ENCODE results near the gene GNG2.

The GNG2 gene

DNA sequence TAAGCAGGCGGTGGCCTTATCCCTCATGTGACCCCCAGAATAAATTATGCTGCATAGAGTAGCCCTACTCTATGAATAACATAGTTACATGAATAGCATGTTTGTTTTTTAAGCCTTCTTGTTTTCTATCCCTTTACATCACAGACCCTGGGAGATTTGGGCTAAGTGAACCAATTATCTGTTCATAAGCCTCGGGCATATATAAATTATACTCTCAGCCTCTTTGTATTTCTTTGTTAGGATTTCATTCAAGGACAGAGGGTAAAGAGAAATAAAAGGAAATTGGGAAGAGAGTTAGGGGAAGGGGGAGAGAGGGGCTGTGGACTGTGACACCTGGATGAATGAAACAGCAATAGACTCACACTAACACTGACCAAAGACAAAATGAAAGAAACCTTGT lies 93.6 kb downstream of the GNG2 start:
- Histone ChIP-seq H3K27ac (ENCODE audit: low read depth, low read length) (no peak overlapping the region), H3K9me3 (ENCODE audit: low read length) (no peaks in the 10 kb centered on the region), H3K9ac (ENCODE audit: low read length) (no peak overlapping the region), H3K27me3 (ENCODE audit: control insufficient read depth in 1 of 2, insufficient read depth in 2 of 2, low read length in 2 of 2) (no peaks in the 10 kb centered on the region), H3K4me1 (ENCODE audit: insufficient read depth, low read length) (no peaks in the 10 kb centered on the region), H3K36me3 (ENCODE audit: insufficient read depth, low read length) (peaks cover 25% of the 10 kb centered on the region), H3K4me3 (ENCODE audit: low read depth in 1 of 2, low read length in 2 of 2) (no peak overlapping the region)

DNA sequence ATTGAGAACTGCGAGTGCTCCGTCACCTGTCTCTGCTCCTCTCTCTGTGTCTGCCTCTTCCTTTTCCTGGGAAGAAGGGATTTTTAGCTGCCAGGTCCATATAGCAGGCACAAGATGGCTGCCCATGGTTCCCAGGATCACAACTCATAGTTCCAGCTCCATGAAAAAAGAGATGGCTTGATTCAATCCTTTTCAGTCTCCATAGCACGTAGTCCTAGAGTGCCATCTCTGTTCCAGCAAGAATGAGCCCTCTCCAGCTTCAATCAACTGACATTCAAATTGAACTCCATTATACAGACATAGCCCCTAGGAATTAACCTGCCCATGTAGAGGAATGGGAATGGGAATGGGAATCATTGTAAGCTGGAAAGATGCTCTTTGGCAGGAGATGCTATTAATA lies 94.2 kb downstream of the GNG2 start:
- Histone ChIP-seq H3K4me3 (ENCODE audit: low read depth in 1 of 2, low read length in 2 of 2) (no peak overlapping the region), H3K27ac (ENCODE audit: low read depth, low read length) (no peak overlapping the region), H3K4me1 (ENCODE audit: insufficient read depth, low read length) (no peaks in the 10 kb centered on the region), H3K36me3 (ENCODE audit: insufficient read depth, low read length) (peaks cover 25% of the 10 kb centered on the region), H3K9ac (ENCODE audit: low read length) (no peak overlapping the region), H3K9me3 (ENCODE audit: low read length) (no peaks in the 10 kb centered on the region), H3K27me3 (ENCODE audit: control insufficient read depth in 1 of 2, insufficient read depth in 2 of 2, low read length in 2 of 2) (no peaks in the 10 kb centered on the region)

DNA sequence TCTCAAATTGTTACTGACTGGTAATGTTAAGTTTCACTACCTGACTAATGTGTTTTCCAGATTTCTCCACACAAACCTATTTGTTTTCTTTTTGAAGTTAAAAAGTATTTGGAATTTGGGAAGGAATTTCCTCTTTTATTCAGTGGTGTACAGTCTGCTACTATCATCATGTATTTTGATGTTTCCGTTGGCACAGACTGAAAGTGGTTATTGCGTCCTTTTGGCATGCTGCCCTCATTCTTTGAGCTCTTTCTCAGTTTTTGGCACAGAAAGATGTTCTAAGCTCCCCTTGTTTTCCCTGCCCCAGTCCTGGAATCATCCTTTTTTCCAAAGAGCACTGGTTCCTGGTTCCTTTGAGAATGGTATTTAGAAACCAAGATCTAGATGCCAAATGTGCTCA lies 97.5 kb downstream of the GNG2 start:
- Histone ChIP-seq H3K9me3 (ENCODE audit: low read length) (no peaks in the 10 kb centered on the region), H3K4me3 (ENCODE audit: low read depth in 1 of 2, low read length in 2 of 2) (no peak overlapping the region), H3K27ac (ENCODE audit: low read depth, low read length) (no peak overlapping the region), H3K27me3 (ENCODE audit: control insufficient read depth in 1 of 2, insufficient read depth in 2 of 2, low read length in 2 of 2) (no peaks in the 10 kb centered on the region), H3K4me1 (ENCODE audit: insufficient read depth, low read length) (peaks cover 3% of the 10 kb centered on the region), H3K36me3 (ENCODE audit: insufficient read depth, low read length) (peaks cover 16% of the 10 kb centered on the region), H3K9ac (ENCODE audit: low read length) (no peak overlapping the region)

DNA sequence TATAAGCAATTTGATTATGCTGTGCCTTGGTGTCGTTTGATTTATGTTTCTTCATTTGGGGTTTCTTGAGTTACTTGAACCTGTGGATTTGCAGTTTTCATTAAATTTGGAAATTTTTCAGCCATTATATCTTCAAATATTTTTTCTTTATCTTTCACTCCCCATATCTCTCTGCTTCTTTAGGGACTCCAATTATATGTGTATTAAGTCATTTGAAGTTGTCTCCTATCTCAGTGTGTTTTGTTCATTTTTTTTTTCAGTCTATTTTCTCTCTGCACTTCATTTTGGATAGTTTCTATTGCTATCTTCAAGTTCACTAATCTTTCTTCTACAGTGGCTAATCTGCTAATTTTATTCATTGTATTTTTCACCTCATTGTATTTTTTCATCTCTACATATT lies 99.5 kb downstream of the GNG2 start:
- H3K9ac ChIP-seq (ENCODE audit: low read length), result no peak overlapping the region
- H3K9me3 ChIP-seq (ENCODE audit: low read length), result no peaks in the 10 kb centered on the region
- no peaks in the 10 kb centered on the region for H3K27me3 ChIP-seq (ENCODE audit: control insufficient read depth in 1 of 2, insufficient read depth in 2 of 2, low read length in 2 of 2)
- no peak overlapping the region for H3K4me3 ChIP-seq (ENCODE audit: low read depth in 1 of 2, low read length in 2 of 2)
- H3K36me3 ChIP-seq (ENCODE audit: insufficient read depth, low read length), result peaks cover 10% of the 10 kb centered on the region
- no peak overlapping the region for H3K27ac ChIP-seq (ENCODE audit: low read depth, low read length)
- H3K4me1 ChIP-seq (ENCODE audit: insufficient read depth, low read length), result peaks cover 12% of the 10 kb centered on the region

DNA sequence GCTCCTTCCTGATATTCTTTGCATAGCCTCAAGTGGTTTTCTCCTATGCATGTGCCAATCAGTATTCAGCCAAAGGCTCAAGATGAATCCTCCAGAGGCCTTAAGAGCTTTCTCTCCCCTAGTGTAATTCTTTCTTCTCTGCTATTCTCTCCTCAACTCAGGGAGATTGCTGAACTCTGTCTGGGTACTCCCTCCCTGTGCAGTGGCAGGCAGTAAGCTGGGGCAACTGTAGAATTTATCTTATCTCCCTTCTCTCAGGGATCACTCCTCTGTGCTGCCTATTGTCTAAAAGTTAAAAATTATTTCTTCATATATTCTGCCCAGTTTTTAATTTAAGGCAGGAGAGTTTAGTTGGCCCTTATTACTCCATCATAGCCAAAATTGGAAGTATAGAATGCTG lies 100.5 kb downstream of the GNG2 start:
- no peaks in the 10 kb centered on the region for H3K27me3 ChIP-seq (ENCODE audit: control insufficient read depth in 1 of 2, insufficient read depth in 2 of 2, low read length in 2 of 2)
- no peaks in the 10 kb centered on the region for H3K9me3 ChIP-seq (ENCODE audit: low read length)
- H3K4me3 ChIP-seq (ENCODE audit: low read depth in 1 of 2, low read length in 2 of 2), result no peak overlapping the region
- no peak overlapping the region for H3K27ac ChIP-seq (ENCODE audit: low read depth, low read length)
- H3K36me3 ChIP-seq (ENCODE audit: insufficient read depth, low read length), result peaks cover 10% of the 10 kb centered on the region
- peaks cover 12% of the 10 kb centered on the region for H3K4me1 ChIP-seq (ENCODE audit: insufficient read depth, low read length)
- no peak overlapping the region for H3K9ac ChIP-seq (ENCODE audit: low read length)

DNA sequence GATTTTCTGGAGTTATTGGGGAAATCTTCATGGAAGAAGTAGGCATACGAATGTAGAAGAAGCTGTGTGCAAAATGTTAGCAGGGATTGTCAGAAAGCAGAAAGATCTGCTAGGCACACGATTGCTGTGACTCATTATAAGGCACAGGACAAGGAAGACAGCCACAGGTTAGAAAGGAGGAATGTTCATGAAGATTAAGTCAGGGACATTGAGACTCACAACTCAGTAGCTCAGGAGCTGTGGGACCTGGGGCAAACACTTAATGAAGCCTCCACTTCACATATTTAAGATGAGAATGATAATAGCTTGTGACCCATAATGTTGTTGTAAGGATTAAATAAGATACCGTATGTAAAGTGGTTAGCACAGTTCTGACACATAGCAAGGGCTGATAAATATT lies 102.3 kb downstream of the GNG2 start:
- Histone ChIP-seq H3K27me3 (ENCODE audit: control insufficient read depth in 1 of 2, insufficient read depth in 2 of 2, low read length in 2 of 2) (no peaks in the 10 kb centered on the region), H3K36me3 (ENCODE audit: insufficient read depth, low read length) (peaks cover 10% of the 10 kb centered on the region), H3K9ac (ENCODE audit: low read length) (no peak overlapping the region), H3K4me3 (ENCODE audit: low read depth in 1 of 2, low read length in 2 of 2) (no peak overlapping the region), H3K27ac (ENCODE audit: low read depth, low read length) (no peak overlapping the region), H3K9me3 (ENCODE audit: low read length) (no peaks in the 10 kb centered on the region), H3K4me1 (ENCODE audit: insufficient read depth, low read length) (peaks cover 12% of the 10 kb centered on the region)

DNA sequence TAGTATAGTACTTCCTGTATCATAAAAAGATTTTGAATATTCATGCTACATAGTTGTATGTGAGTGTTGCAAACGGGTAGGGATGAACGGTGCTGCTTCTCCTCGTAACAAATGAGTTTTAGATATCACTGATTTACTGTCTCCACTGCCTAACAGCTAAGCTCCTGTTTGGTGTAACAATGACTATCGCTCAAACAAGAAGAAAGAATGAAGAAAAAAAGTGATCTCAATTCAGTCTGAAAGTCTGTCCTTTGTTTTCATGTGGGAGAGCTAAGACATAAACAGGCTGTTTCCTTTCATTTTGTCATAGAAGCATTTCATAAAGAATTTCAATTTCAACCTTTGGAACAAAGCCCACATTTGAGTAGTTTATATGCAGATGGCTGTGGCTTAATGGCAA lies 102.9 kb downstream of the GNG2 start:
- Histone ChIP-seq H3K4me3 (ENCODE audit: low read depth in 1 of 2, low read length in 2 of 2) (peak overlapping the region in 1 of 2 donors; percentile 36), H3K9me3 (ENCODE audit: low read length) (no peaks in the 10 kb centered on the region), H3K4me1 (ENCODE audit: insufficient read depth, low read length) (peaks cover 12% of the 10 kb centered on the region), H3K27me3 (ENCODE audit: control insufficient read depth in 1 of 2, insufficient read depth in 2 of 2, low read length in 2 of 2) (no peaks in the 10 kb centered on the region), H3K36me3 (ENCODE audit: insufficient read depth, low read length) (peaks cover 8% of the 10 kb centered on the region), H3K9ac (ENCODE audit: low read length) (no peak overlapping the region), H3K27ac (ENCODE audit: low read depth, low read length) (no peak overlapping the region)

DNA sequence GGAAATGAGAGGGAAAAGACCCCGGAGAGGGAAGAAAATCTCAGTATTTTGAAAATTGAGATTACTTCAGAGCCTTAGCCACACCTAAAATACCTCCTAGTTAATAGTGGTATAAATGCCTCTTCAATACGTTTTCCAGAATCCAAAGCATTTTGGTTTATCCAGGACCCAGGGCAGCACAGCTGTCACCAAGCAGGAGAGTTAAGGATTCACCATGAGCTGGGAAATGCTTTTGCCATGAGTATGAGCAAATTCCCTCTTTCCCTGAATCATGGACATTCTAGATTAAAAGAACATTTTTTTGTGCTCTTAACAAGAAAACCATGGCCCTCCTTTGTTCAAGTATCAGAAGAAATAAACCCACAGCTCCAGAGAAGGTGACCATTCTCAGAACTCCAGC lies 107.1 kb downstream of the GNG2 start:
- no peak overlapping the region for H3K9ac ChIP-seq (ENCODE audit: low read length)
- H3K9me3 ChIP-seq (ENCODE audit: low read length), result no peaks in the 10 kb centered on the region
- H3K27me3 ChIP-seq (ENCODE audit: control insufficient read depth in 1 of 2, insufficient read depth in 2 of 2, low read length in 2 of 2), result no peaks in the 10 kb centered on the region
- H3K36me3 ChIP-seq (ENCODE audit: insufficient read depth, low read length), result no peaks in the 10 kb centered on the region
- H3K4me3 ChIP-seq (ENCODE audit: low read depth in 1 of 2, low read length in 2 of 2), result no peak overlapping the region
- H3K27ac ChIP-seq (ENCODE audit: low read depth, low read length), result no peak overlapping the region
- peaks cover 9% of the 10 kb centered on the region for H3K4me1 ChIP-seq (ENCODE audit: insufficient read depth, low read length)

DNA sequence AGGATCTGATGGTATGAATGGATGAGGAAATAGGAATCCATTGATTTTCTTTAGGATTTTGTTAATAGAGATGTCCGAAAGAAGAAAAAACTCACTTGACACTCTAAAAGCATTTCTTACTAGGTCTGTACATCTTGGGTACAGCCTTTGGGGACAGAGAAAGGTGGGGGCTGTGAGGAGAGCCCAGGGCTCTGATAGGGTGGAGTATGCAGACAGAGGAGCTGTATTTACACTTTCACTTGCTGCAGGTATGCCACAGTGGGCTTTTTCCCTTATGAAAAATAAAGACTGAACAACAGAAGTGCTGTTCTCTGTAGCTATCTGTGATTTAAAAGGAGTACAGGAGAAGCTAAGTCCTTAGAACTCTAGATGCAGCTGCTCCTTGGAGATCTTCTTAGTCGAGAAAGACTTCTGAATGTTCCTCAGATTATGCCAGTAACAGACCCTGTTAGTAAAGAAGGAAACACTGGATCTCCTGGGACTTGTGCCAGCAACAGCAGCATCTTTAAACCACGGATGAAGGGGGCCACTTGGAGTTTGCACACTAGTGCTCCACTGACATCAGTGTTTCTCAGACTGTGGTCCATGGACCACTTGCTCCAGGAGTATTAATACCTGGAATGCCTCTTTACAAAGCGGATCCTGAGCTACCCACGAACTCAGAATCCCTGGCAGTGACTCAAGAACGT lies 109.6 kb downstream of the GNG2 start:
- Histone ChIP-seq H3K27me3 (ENCODE audit: control insufficient read depth in 1 of 2, insufficient read depth in 2 of 2, low read length in 2 of 2) (no peaks in the 10 kb centered on the region), H3K9ac (ENCODE audit: low read length) (no peak overlapping the region), H3K36me3 (ENCODE audit: insufficient read depth, low read length) (no peaks in the 10 kb centered on the region), H3K9me3 (ENCODE audit: low read length) (no peaks in the 10 kb centered on the region), H3K4me1 (ENCODE audit: insufficient read depth, low read length) (no peaks in the 10 kb centered on the region), H3K4me3 (ENCODE audit: low read depth in 1 of 2, low read length in 2 of 2) (no peak overlapping the region), H3K27ac (ENCODE audit: low read depth, low read length) (no peak overlapping the region)

DNA sequence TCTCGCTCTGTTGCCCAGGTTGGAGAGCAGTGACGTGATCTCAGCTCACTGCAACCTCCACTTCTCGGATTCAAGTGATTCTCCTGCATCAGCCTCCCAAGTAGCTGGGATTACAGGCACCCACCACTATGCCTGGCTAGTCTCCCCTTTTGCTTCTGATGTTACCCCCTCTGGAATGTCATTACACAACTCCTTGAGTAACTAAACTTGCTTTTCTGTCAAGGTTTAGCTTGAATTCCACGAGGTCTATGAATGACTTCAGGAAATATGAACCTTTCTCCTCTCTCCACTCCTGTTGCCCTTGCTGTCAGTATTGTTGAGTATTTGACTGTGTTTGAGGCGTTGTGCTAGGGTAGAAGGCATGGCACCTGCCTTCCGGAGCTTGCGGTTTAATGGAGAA lies 112.2 kb downstream of the GNG2 start:
- Histone ChIP-seq H3K4me3 (ENCODE audit: low read depth in 1 of 2, low read length in 2 of 2) (no peak overlapping the region), H3K9ac (ENCODE audit: low read length) (no peak overlapping the region), H3K27me3 (ENCODE audit: control insufficient read depth in 1 of 2, insufficient read depth in 2 of 2, low read length in 2 of 2) (no peaks in the 10 kb centered on the region), H3K27ac (ENCODE audit: low read depth, low read length) (no peak overlapping the region), H3K4me1 (ENCODE audit: insufficient read depth, low read length) (no peaks in the 10 kb centered on the region), H3K9me3 (ENCODE audit: low read length) (no peaks in the 10 kb centered on the region), H3K36me3 (ENCODE audit: insufficient read depth, low read length) (no peaks in the 10 kb centered on the region)

DNA sequence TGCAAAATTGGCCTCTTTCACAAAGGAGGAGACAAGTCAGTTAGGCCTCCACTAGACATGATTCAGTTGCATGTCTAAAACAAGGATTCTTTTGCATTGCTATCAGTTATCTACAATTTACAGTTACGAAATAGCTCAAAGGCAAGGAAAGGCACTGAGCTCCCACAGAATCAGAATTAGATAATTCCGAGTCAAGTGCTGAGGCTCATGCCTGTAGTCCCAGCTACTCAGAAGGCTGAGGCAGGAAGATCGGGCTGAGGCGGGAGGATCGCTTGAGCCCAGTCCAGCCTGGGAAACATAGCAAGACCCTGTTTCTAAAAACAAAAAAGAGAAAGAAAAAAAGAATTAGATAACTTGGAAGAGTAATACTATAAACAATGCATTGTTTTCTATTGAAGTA lies 116.7 kb downstream of the GNG2 start:
- Histone ChIP-seq H3K9me3 (ENCODE audit: low read length) (no peaks in the 10 kb centered on the region), H3K36me3 (ENCODE audit: insufficient read depth, low read length) (no peaks in the 10 kb centered on the region), H3K27ac (ENCODE audit: low read depth, low read length) (no peak overlapping the region), H3K27me3 (ENCODE audit: control insufficient read depth in 1 of 2, insufficient read depth in 2 of 2, low read length in 2 of 2) (no peaks in the 10 kb centered on the region), H3K4me3 (ENCODE audit: low read depth in 1 of 2, low read length in 2 of 2) (no peak overlapping the region), H3K9ac (ENCODE audit: low read length) (no peak overlapping the region), H3K4me1 (ENCODE audit: insufficient read depth, low read length) (peaks cover 9% of the 10 kb centered on the region)

DNA sequence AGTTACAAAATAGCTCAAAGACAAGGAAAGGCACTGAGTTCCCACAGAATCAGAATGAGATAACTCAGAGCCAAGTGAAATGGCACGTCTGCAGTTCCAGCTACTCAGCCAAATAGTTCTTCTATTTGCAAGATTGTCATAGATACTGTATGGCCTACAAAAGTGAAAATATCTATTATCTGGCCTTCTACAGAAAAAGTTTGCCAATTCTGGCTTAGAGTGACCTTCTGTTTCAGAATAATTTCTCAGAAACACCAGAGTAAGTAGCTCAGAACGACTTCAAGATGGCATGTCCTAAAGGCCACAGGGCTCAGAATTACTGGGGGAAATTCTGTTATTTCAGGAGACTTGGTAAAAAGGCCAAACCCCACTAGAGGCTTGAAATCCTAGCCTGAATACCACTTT lies 118.3 kb downstream of the GNG2 start:
- no peaks in the 10 kb centered on the region for H3K27me3 ChIP-seq (ENCODE audit: control insufficient read depth in 1 of 2, insufficient read depth in 2 of 2, low read length in 2 of 2)
- no peak overlapping the region for H3K27ac ChIP-seq (ENCODE audit: low read depth, low read length)
- H3K4me1 ChIP-seq (ENCODE audit: insufficient read depth, low read length), result peaks cover 9% of the 10 kb centered on the region
- H3K36me3 ChIP-seq (ENCODE audit: insufficient read depth, low read length), result no peaks in the 10 kb centered on the region
- H3K9me3 ChIP-seq (ENCODE audit: low read length), result no peaks in the 10 kb centered on the region
- no peak overlapping the region for H3K9ac ChIP-seq (ENCODE audit: low read length)
- H3K4me3 ChIP-seq (ENCODE audit: low read depth in 1 of 2, low read length in 2 of 2), result no peak overlapping the region
